GM12878 (cell line): ENCODE data around the gene ARL17B.
"Not testable (repeated sequence)": the region's sequence is repeated elsewhere in the genome, so short reads cannot be mapped to it uniquely, and the experiment has no call there.

Experiments
- CTCF ChIP-seq, 3 experiments: IDR thresholded peaks in 2 of 3; conservative IDR thresholded peaks in 1 of 3; 2 replicates each; pipeline ENCODE4 v1.5.1; 2011; ENCODE audit warnings: low read depth in 3 of 3, low read length in 3 of 3, mild to moderate bottlenecking in 3 of 3, control low read depth in 2 of 3, moderate library complexity in 2 of 3, inconsistent platforms in 1 of 3, mixed read lengths in 1 of 3; ENCODE audit not compliant: control insufficient read depth in 2 of 3, insufficient read depth in 1 of 3; ENCODE audit errors: extremely low read depth in 1 of 3
- ESRRA ChIP-seq: IDR thresholded peaks from 2 replicates; pipeline ENCODE4 v1.6.1; 2012; ENCODE audit warnings: mild to moderate bottlenecking, low read length, improper control_type of control experiment
- FOXK2 ChIP-seq: fragments of 450-650 bp; IDR thresholded peaks from 2 replicates; pipeline ENCODE4 v1.6.1; 2017; ENCODE audit warnings: mild to moderate bottlenecking, moderate library complexity
- MTA3 ChIP-seq: IDR thresholded peaks from 2 replicates; pipeline ENCODE4 v1.6.1; 2012; ENCODE audit warnings: low read length, inconsistent platforms, borderline replicate concordance
- NFYB ChIP-seq: IDR thresholded peaks from 2 replicates; pipeline ENCODE4 v1.6.1; 2011; ENCODE audit warnings: low read depth, mild to moderate bottlenecking, low read length, improper control_type of control experiment, moderate library complexity; ENCODE audit not compliant: insufficient read depth
- NR2F1 ChIP-seq: fragments of 450-650 bp; conservative IDR thresholded peaks from 2 replicates; pipeline ENCODE4 v1.6.1; 2017; ENCODE audit warnings: mild to moderate bottlenecking
- PBX3 ChIP-seq: IDR thresholded peaks from 2 replicates; pipeline ENCODE4 v1.6.1; 2011; ENCODE audit warnings: mild to moderate bottlenecking, low read depth, low read length, moderate library complexity; ENCODE audit not compliant: insufficient replicate concordance
- POLR2A ChIP-seq: IDR thresholded peaks from 2 replicates; pipeline ENCODE4 v1.6.1; 2011; ENCODE audit warnings: low read depth, mild to moderate bottlenecking, low read length
- POLR2AphosphoS5 ChIP-seq: IDR thresholded peaks from 2 replicates; pipeline ENCODE4 v1.6.1; 2011; ENCODE audit warnings: mild to moderate bottlenecking, low read length, inconsistent platforms
- RFX5 ChIP-seq: IDR thresholded peaks from 2 replicates; pipeline ENCODE4 v1.6.1; 2011; ENCODE audit warnings: low read depth, low read length, improper control_type of control experiment
- SIN3A ChIP-seq: IDR thresholded peaks from 2 replicates; pipeline ENCODE4 v1.6.1; 2012; ENCODE audit warnings: low read depth, low read length, improper control_type of control experiment
- ZBTB33 ChIP-seq: fragments of 450-650 bp; IDR thresholded peaks from 2 replicates; pipeline ENCODE4 v1.6.1; 2017; ENCODE audit warnings: mild to moderate bottlenecking

GRCh38 chr17:46361145-46361735 lies 326 bp downstream of the ARL17B start:
- not testable (repeated sequence) for TF ChIP-seq PBX3; ESRRA; RFX5; CTCF (IDR thresholded peaks at IDR 0.05 in 2 of 3, conservative IDR thresholded peaks at IDR 0.05 in 1 of 3; ENCODE audit: control insufficient read depth in 2 of 3, extremely low read depth in 1 of 3, insufficient read depth in 1 of 3, low read depth in 3 of 3, low read length in 3 of 3); NFYB; SIN3A; POLR2AphosphoS5; FOXK2; ZBTB33; MTA3; POLR2A; NR2F1
